K562 (cell line): Measurements from ENCODE around the gene MAP2.

Experiments used
- EP300 ChIP-seq: IDR thresholded peaks from 2 replicates; pipeline ENCODE4 v1.6.1; 2012; ENCODE audit warnings: low read length, improper control_type of control experiment
- POLR2A ChIP-seq: fragments of 450-650 bp; conservative IDR thresholded peaks from 2 replicates; pipeline ENCODE4 v1.6.1; 2016
- POLR2AphosphoS5 ChIP-seq: IDR thresholded peaks from 2 replicates; pipeline ENCODE4 v1.6.1; 2011; ENCODE audit warnings: mild to moderate bottlenecking, low read depth, low read length, moderate library complexity; ENCODE audit not compliant: control insufficient read depth, insufficient read depth
- SMAD4 ChIP-seq: fragments of 250-450 bp; sonication (Bioruptor Pico); conservative IDR thresholded peaks from 2 replicates; pipeline ENCODE4 v1.8.0; 2021; ENCODE audit warnings: inconsistent platforms, mild to moderate bottlenecking, moderate library complexity
- TCF7L2 ChIP-seq: fragments of 150-350 bp; IDR thresholded peaks from 2 replicates; pipeline ENCODE4 v1.6.1; 2016; ENCODE audit warnings: low read depth, mild to moderate bottlenecking, low read length, moderate library complexity
- TF ChIP-seq, protein P1 (sequence below), 3 experiments: IDR thresholded peaks in 2 of 3; conservative IDR thresholded peaks in 1 of 3; 2 replicates each; pipeline ENCODE4 v1.5.1; 2011 to 2012; ENCODE audit warnings: low read length in 3 of 3, mild to moderate bottlenecking in 3 of 3, control low read depth in 2 of 3, improper control_type of control experiment in 1 of 3, inconsistent platforms in 1 of 3, low read depth in 1 of 3, mixed read lengths in 1 of 3, moderate library complexity in 1 of 3; ENCODE audit not compliant: insufficient read depth in 2 of 3

DNA sequence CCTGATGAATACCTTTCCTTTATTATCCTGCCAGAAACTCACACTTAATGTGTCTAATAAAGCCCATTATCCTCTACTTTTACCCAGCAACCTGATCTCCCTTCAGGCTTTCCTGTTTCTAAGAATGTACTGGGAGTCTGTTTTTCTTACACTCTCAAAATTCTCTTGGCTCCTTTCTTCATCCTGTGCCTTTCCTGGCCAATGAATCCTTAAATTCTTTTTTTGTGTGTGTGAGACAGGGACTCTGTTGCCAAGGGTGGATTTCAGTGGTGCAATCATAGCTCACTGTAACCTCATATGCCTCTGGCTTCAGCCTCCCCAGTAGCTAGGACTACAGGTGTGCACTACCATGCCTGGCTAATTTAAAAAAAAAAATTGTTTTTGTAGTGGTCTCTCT lies 72.7 kb downstream of the MAP2 start:
- TF ChIP-seq POLR2A, result no peak
- no peak for TF ChIP-seq EP300
- TF ChIP-seq, protein P1, sequence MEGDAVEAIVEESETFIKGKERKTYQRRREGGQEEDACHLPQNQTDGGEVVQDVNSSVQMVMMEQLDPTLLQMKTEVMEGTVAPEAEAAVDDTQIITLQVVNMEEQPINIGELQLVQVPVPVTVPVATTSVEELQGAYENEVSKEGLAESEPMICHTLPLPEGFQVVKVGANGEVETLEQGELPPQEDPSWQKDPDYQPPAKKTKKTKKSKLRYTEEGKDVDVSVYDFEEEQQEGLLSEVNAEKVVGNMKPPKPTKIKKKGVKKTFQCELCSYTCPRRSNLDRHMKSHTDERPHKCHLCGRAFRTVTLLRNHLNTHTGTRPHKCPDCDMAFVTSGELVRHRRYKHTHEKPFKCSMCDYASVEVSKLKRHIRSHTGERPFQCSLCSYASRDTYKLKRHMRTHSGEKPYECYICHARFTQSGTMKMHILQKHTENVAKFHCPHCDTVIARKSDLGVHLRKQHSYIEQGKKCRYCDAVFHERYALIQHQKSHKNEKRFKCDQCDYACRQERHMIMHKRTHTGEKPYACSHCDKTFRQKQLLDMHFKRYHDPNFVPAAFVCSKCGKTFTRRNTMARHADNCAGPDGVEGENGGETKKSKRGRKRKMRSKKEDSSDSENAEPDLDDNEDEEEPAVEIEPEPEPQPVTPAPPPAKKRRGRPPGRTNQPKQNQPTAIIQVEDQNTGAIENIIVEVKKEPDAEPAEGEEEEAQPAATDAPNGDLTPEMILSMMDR (IDR thresholded peaks at IDR 0.05 in 2 of 3, conservative IDR thresholded peaks at IDR 0.05 in 1 of 3; ENCODE audit: insufficient read depth in 2 of 3, low read depth in 1 of 3, low read length in 3 of 3), result no peak
- TF ChIP-seq POLR2AphosphoS5, result no peak
- TF ChIP-seq TCF7L2, result no peak
- TF ChIP-seq SMAD4, result no peak
